ENCODE data around the gene RTP2. TPM values are rescaled to one million over a fixed set of nuclear protein-coding genes. Genes with fewer than 3 reads are reported as not detected.

Gene RTP2
- polyA plus RNA-seq, 1 donor from 2014 or later, result not detected

GRCh38 chr3:187679638-187680396 lies 22.5 kb downstream of the RTP2 start:
- Mint-ChIP-seq H3K36me3 (no peaks in the 10 kb centered on the region), H3K4me3 (no peak overlapping the region), H3K4me1 (peaks cover 0 to 5% (median 0%) of the 10 kb centered on the region in 3 donors), H3K27ac (no peak overlapping the region), H3K27me3 (peaks cover 14% of the 10 kb centered on the region), H3K9me3 (no peaks in the 10 kb centered on the region)

- H3K9me3 Mint-ChIP-seq, result no peaks in the 10 kb centered on the region
- H3K4me1 Mint-ChIP-seq, result peaks cover 0 to 5% (median 0%) of the 10 kb centered on the region in 3 donors
- H3K27ac Mint-ChIP-seq, result no peak overlapping the region
- H3K36me3 Mint-ChIP-seq, result no peaks in the 10 kb centered on the region
- H3K4me3 Mint-ChIP-seq, result no peak overlapping the region
- peaks cover 21% of the 10 kb centered on the region for H3K27me3 Mint-ChIP-seq
Observed at GRCh38 chr3:187678726-187679268, 23.6 kb downstream of the RTP2 start.

DNA sequence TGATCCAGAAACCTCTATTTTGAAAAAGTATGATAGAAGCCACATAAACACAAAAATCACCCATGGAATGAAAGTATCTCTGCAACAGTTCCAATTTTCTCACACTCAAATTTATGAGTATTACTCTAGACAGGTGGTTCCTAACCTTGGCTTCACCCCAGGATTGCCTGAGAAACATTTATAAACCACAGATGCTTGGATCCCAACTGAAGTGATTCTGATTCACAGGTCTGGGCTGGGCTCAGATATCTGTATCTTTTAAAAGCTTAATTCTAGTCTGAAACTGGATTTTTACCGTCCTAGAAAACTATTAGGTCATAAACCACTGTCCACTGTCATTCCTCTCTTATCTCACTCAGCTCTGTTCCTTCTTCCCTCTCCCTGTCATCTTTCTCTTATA lies 24.8 kb downstream of the RTP2 start:
- Mint-ChIP-seq H3K9me3 (no peaks in the 10 kb centered on the region), H3K4me1 (peaks cover 0 to 5% (median 0%) of the 10 kb centered on the region in 3 donors), H3K27me3 (peaks cover 22% of the 10 kb centered on the region), H3K4me3 (no peak overlapping the region), H3K27ac (no peak overlapping the region), H3K36me3 (no peaks in the 10 kb centered on the region)

DNA sequence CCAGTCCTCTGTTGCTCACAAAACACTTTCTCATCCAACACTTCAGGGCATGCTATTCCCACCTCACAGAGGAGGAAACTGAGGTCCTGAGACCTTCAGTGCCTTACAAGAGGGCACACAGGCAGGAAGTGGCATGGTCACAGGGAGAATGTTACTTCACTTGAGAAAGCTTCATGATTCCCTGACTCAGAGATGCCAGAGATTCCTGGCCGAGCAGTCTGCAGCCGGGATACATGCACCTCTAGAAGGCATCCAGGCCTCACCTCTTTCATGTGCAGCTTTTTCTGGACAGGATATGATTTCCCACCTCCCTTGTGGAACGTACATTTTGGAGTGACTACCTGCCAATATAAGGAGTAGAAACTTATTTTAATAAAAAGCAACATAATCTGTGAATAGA lies 29.3 kb downstream of the RTP2 start:
- no peaks in the 10 kb centered on the region for H3K36me3 Mint-ChIP-seq
- H3K4me1 Mint-ChIP-seq, result peaks cover 0 to 2% (median 0%) of the 10 kb centered on the region in 3 donors
- no peak overlapping the region for H3K27ac Mint-ChIP-seq
- H3K9me3 Mint-ChIP-seq, result peaks cover 0 to 3% (median 0%) of the 10 kb centered on the region in 3 donors
- no peak overlapping the region for H3K4me3 Mint-ChIP-seq
- H3K27me3 Mint-ChIP-seq, result peaks cover 48% of the 10 kb centered on the region

DNA sequence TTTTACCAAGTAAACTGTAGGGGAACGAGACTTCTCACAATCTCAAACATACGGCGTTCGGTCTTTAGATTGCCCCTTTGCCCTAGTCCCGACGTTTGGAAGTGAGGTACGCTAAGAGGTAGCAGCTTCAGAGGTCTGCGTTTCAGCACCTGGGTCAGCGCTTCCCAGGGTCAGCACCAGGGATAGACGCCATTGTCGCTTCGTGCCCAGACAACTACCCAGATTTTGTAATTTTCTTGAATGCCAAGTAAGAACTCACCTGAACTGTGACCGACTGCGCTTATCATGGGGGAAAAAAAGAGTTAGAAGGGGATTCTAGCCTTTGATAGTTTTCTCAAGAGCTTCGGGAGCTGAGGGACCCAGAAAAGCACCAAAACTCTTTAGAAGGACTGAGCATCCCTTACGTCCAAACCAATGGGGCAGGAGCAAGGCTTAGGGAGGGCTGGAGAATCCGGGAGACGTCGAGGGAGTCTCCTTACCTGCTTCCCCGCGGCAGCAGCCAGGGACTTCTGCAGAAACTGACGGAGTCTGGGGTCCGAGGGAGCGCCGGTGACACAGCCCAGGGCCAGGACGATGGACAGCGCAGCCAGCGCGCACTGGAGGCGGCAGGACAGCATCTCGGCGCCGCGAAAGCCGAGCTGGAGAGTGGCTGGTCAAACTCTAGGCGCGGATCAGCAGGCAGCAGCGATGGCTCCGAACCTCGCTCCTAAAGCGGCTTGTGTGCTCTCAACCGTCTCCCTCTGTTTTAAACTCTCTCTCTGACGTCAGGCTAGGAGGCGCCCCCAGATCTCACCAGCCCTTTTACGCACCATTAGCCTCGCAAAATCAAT lies 32.5 kb downstream of the RTP2 start, which contains the start of gene SST:
SST (minus strand) TSS at position 720 of the 830 bp plus-strand sequence; CDS start at position 617, 103 bp downstream.
- no peaks in the 10 kb centered on the region for H3K36me3 Mint-ChIP-seq
- peak within 1 kb of the TSS in 1 of 4 donors; percentile 47 for H3K4me3 Mint-ChIP-seq
- H3K27ac Mint-ChIP-seq, result no peak within 1 kb of the TSS
- H3K9me3 Mint-ChIP-seq, result peaks cover 0 to 3% (median 0%) of the 10 kb centered on the region in 3 donors
- peaks cover 47% of the 10 kb centered on the region for H3K27me3 Mint-ChIP-seq
- peaks cover 0 to 2% (median 2%) of the 10 kb centered on the region in 3 donors for H3K4me1 Mint-ChIP-seq

GRCh38 chr3:187667526-187667925 lies 34.8 kb downstream of the RTP2 start:
- peaks cover 37% of the 10 kb centered on the region for H3K27me3 Mint-ChIP-seq
- no peaks in the 10 kb centered on the region for H3K36me3 Mint-ChIP-seq
- peaks cover 0 to 4% (median 4%) of the 10 kb centered on the region in 3 donors for H3K9me3 Mint-ChIP-seq
- peaks cover 9 to 10% (median 9%) of the 10 kb centered on the region in 3 donors for H3K4me1 Mint-ChIP-seq
- no peak overlapping the region for H3K27ac Mint-ChIP-seq
- no peak overlapping the region for H3K4me3 Mint-ChIP-seq

DNA sequence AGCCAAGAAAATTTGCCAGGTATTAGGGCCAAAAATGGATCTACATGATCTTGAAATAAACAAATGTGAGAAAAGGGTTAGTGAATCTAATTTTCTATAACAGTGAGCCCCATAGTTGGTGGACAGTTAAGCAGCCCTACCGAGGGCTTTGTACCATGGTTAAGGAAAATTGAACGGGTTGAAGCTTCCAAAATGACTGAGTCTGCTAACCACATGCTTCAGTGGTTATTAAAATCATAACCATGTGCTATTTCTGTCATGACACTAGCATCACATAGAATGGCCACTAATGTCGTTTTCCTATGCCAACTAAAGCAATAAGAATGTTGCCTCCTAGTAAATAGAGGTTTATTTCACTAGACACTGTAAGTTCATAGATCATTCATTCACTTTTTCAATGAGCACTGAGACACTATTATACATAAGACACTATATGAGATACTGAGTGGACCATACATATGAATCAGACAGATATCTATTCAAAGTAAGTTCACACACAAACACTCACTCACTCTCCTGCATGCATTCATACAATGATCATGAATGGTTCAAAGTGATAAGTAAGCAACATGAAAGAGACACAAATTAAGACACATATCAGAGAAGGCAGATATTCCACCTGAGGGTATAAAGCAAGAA lies 36.5 kb downstream of the RTP2 start:
- H3K27me3 Mint-ChIP-seq, result peaks cover 26% of the 10 kb centered on the region

GRCh38 chr3:187665010-187665409 lies 37.3 kb downstream of the RTP2 start:
- H3K4me3 Mint-ChIP-seq, result no peak overlapping the region
- peaks cover 2 to 18% (median 6%) of the 10 kb centered on the region in 3 donors for H3K9me3 Mint-ChIP-seq
- H3K27ac Mint-ChIP-seq, result no peak overlapping the region
- H3K27me3 Mint-ChIP-seq, result peaks cover 22% of the 10 kb centered on the region
- no peaks in the 10 kb centered on the region for H3K36me3 Mint-ChIP-seq
- peaks cover 9 to 10% (median 9%) of the 10 kb centered on the region in 3 donors for H3K4me1 Mint-ChIP-seq

More for the DNA sequence above, 36.5 kb downstream of the RTP2 start:
- H3K4me3 Mint-ChIP-seq, result no peak overlapping the region
- H3K9me3 Mint-ChIP-seq, result peaks cover 0 to 16% (median 7%) of the 10 kb centered on the region in 3 donors
- no peak overlapping the region for H3K27ac Mint-ChIP-seq
- peaks cover 9 to 10% (median 9%) of the 10 kb centered on the region in 3 donors for H3K4me1 Mint-ChIP-seq
- H3K36me3 Mint-ChIP-seq, result no peaks in the 10 kb centered on the region

GRCh38 chr3:187662848-187663409 lies 39.4 kb downstream of the RTP2 start:
- Mint-ChIP-seq H3K4me3 (peak overlapping the region in 2 of 4 donors; percentile 40 to 47), H3K4me1 (peaks cover 7 to 10% (median 9%) of the 10 kb centered on the region in 3 donors), H3K27ac (no peak overlapping the region), H3K9me3 (peaks cover 6 to 18% (median 6%) of the 10 kb centered on the region in 3 donors), H3K36me3 (no peaks in the 10 kb centered on the region), H3K27me3 (peaks cover 9% of the 10 kb centered on the region)

- Mint-ChIP-seq H3K4me3 (no peak overlapping the region), H3K36me3 (no peaks in the 10 kb centered on the region), H3K27ac (no peak overlapping the region), H3K4me1 (peaks cover 7 to 10% (median 9%) of the 10 kb centered on the region in 3 donors), H3K9me3 (peaks cover 6 to 18% (median 6%) of the 10 kb centered on the region in 3 donors), H3K27me3 (peaks cover 7% of the 10 kb centered on the region)
Observed at GRCh38 chr3:187661267-187661666, 41.1 kb downstream of the RTP2 start.

DNA sequence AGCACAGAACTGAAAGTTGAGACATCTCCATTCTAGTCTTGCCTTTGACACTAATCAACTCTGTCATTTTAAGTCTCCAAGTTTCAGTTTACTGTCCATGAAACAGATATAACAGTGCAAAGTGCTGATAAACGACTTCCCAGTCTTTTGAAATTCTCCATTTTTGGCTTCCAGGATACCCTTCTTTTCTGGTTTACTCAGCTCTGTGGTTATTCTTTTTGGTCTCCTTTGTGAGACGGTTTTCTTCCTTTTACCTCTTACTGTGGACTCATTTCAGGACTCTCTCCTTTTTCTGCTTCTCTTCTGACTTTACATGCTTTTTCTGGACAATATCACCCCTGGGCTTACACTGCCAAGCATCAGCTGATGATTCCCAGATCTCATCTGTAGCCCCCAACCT lies 51.1 kb downstream of the RTP2 start:
- H3K27me3 Mint-ChIP-seq, result peaks cover 25% of the 10 kb centered on the region
- peaks cover 0 to 2% (median 0%) of the 10 kb centered on the region in 3 donors for H3K9me3 Mint-ChIP-seq
- peaks cover 0 to 5% (median 3%) of the 10 kb centered on the region in 3 donors for H3K4me1 Mint-ChIP-seq
- no peak overlapping the region for H3K27ac Mint-ChIP-seq
- no peak overlapping the region for H3K4me3 Mint-ChIP-seq
- peaks cover 3% of the 10 kb centered on the region for H3K36me3 Mint-ChIP-seq
